Stimulated activated CD8-positive, alpha-beta memory T cell treated with anti-CD3 and anti-CD28 coated beads, Interleukin-2, amount 100 ng/mL, for 48 hours (primary cell): Measurements from ENCODE around the gene CMTM2.
"Not testable (repeated sequence)": the region's sequence is repeated elsewhere in the genome, so short reads cannot be mapped to it uniquely, and the experiment has no call there.

ENCODE experiments used
- DNase-seq, 2 donors: peaks; one replicate each; pipeline ENCODE4 v3.0.0-alpha.2; 2020; ENCODE audit warnings: low read depth in 2 of 2

CMTM2 gene

DNA sequence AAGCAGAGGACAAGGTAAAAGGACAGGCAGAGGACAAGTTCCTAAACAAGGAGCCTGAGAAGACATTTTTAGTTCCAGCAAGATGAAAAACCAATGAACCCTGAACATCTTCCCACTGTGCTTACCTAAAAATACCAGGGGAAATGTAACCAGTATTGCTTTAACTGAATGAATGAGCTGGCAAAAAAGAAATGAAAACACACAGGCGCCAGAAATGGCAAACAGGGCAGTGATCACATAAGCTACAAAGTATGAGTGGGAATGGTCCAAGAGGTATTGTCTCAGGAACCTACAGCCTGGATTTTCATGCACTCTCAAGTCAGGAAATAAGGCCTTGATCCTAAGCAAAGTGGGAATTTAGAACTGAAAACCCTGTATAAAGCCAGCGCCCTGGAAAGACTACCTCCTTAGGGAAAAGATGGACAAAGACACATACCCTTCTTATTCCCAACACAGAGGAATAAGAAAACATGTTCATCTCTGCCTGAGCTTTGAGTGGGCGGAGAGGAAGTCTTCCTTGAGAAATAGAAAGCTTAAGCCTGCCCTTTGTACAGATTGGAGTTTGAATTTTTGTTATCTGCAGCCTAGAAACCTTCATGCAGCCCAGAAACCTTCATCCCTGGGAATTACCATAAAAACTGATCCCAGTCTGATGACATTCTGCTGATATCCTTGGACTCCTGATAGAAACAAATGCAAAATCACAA, 2.1 kb downstream of the CMTM2 start:
- DNase-seq = no peak

DNA sequence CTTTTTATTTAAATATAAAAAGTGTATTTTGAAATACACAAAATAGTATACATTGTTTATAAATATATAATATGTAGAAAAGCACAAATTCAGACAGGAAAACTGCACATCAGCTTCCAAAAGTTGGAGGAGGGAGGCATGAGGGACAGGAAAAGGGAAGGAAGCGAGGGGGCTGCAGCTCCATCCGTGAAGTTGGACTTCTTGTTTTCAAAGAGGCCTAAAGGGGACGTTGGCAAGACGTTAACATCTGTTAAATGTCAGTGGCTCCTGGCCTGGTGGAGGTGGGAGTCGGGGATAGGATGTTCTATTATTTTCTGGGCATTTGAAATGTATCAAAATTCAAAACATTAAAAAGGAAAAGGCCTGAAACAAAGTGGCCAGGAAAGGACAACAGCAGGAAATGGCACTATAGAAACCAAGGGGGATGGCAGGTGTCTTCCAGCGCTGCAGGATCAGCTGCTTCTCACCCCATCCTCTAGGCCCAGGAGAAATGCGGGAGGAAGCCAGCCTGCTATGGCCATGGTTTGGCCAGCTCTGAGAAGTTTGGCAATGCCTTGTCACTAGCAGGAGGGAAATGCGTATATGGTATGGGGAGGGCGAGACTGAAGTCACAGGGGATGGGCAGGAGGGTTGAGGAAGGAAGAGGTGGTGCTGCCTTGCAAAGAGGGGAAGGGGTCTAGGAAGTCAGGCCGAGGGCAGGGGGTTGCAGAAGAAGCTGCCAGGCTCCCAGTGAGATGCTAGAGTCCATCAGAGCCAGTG, 6.4 kb downstream of the CMTM2 start:
- DNase-seq = no peak

- no peak for DNase-seq
These were observed 8.8 kb downstream of the CMTM2 start for GRCh38 chr16:66587881-66588600.

- peak; percentile 29 to 48 for DNase-seq
These were observed 9.9 kb downstream of the CMTM2 start for GRCh38 chr16:66588981-66589713.

DNA sequence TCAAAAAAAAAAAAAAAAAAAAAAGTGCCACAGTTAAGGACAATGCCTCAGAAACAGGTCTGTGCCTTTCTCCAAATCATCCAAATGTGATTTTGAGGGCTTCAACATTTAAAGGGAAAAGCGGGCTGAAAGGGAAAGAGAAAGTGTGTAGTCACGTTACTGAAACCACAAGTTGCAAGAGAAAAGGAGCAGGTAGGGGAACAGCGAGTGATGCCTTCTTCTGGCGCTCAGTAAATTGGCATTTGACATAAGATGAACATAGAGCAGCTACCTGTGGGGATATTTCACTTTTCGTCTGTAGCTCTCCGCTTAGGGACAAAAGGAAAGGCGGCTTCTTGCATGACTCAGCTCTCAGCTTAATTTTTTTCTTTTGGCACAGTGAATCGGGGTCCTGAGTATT, 11.1 kb downstream of the CMTM2 start:
- DNase-seq = no peak

- DNase-seq = no peak
These were observed 11.8 kb downstream of the CMTM2 start for GRCh38 chr16:66591018-66591417.

GRCh38 chr16:66592241-66592640, 13.0 kb downstream of the CMTM2 start:
- no peak for DNase-seq

GRCh38 chr16:66592814-66593213, 13.6 kb downstream of the CMTM2 start:
- no peak for DNase-seq

- DNase-seq = no peak
These were observed 15.5 kb downstream of the CMTM2 start for GRCh38 chr16:66594739-66595138.

- not testable (repeated sequence) for DNase-seq
These were observed 17.3 kb downstream of the CMTM2 start for GRCh38 chr16:66596559-66596958.

- no peak for DNase-seq
These were observed 18.0 kb downstream of the CMTM2 start for GRCh38 chr16:66596986-66597848.

DNA sequence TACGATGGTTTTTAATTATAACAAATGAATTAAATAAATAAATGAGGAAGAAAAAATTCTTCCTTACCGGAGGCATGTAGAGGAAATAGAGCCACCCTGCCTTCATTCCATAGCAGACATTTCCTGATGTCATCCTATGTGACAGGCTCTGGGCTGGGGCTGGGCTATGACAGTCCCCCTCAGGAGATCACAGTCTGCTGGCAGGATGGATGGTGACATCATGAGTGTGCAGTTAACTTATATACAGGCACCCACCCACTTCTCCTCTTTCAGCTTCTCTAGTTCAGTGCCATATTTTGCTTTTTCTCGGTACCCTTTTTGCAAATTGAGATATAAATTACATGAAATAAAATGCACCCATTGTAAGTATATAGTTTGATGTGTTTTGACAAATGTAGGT, 18.8 kb downstream of the CMTM2 start:
- DNase-seq = no peak

DNA sequence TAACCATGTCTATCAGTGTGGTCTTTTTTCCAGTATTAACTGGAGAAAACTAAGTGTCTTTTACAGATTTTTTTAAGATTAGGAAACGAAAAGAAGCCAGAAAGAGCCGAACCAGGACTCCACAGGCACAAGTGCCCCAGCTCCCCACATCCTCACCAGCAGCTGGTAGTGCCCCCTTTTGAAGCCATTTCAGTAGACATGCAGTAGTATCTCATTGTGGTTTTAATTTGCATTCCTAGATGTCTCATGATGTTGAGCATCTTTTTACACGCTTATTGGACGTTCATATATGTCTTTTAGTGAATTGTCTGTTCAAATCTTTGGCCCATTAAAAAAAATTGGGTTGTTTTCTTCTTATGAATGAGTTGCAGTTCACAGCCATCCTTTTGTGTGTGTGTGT, 20.5 kb downstream of the CMTM2 start:
- no peak for DNase-seq

DNA sequence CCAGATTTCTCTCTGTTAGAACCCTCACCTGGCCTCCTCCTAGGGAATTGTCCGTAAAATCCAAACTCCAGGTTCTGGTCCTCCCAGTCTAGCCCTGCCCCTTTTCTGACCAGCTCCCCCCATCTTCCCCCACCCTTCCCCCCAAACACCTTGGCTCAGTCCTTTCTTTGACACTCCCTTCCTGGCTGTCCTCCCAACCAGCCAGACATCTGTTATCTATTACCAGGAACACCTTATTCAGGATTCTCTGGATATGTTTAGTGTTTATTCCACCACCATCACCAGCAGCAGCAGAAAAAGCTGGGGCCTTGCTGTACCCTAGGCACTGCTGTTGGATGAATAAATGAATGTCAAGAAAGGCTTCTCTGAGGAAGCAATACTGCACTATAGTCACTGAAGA, 21.2 kb downstream of the CMTM2 start:
- DNase-seq = no peak

- DNase-seq = no peak
These were observed 22.2 kb downstream of the CMTM2 start for GRCh38 chr16:66601471-66601870.

DNA sequence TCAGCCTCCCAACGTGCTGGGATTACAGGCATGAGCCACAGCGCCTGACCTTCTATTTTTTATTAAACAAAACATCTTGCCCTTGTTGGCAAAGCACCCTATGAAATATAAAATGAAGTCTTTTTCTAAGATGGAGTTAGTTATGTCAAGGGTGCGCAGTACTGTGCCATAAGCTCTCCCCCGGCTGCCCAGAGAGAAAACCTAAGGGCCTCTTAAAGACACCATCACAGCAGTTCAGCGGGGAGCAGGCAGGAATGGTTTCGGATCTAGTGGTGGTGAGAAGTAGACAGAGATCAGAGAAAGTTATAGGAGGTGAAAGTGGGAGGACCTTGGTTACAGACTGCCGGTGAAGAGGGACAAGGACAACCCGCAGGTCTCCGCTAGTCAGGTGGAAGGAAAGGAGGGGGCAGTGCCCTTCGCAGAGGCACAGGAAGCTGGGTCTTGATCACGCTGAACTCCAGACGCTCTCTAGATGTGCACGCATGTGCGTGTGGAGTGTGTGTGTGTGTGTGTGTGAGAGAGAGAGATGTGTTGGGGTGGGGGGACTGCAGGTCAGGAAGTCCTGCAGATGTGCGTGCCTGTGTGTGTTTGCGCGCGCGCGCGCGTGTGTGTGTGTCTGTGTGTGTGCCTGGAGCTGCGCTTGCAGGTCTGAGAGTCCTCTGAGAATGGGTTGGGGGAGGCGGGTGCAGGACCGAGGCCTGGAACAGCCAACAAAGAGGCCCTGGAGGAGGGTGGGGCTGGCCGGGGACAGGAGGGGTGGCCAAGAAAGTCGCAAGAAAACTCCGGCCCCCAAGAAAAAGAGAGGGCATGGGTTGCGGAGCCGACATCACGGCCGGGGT, 24.5 kb downstream of the CMTM2 start:
- peak; percentile 29 to 43 for DNase-seq

DNA sequence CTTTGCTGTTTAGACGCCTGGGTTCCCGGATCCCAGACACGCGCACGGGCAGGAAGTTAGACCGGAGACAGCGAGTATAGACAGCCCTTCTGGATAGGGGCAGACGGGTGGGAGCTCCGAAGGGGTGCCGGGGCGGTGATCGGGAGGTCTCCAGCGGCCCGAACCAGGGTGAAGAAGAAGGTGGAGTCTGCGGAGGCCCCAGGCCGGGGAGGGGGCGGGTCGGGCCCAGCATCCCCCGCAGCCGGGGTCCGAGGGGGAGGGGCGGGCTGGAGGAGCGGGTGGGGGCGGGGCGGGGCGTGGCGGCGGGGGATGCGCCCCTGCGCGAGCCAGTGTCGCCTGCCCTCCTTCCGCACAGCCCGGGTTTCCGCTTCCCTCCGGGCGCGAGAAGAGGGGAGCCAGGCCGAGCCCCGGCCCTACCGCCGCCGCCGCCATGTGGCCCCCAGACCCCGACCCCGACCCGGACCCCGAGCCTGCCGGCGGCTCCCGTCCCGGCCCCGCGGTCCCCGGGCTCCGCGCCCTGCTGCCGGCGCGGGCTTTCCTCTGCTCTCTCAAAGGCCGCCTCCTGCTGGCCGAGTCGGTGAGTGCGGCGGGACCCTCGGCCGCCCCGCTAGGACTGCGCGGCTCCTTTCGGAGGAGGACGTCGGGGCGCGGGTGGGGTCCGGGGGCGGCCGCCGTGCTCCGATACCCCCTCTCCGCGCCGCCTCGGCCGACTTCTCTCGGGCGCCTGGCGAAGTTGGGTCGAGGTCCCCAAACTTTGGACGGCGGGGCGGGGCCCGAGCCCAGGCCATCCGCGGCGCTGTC, 25.3 kb downstream of the CMTM2 start, which contains the start of gene CMTM3:
Gene CMTM3 (plus strand): TSS at position 329 of the 801 bp plus-strand sequence. CDS start 102 bp downstream, at position 431.
- peak; percentile 64 to 66 for DNase-seq

GRCh38 chr16:66605177-66605978, 26.1 kb downstream of the CMTM2 start:
- DNase-seq = peak; percentile 22 to 29
